PFSK-1 (cell line): ENCODE data around the gene MTG1.

Experiments
- POLR2AphosphoS5 ChIP-seq: IDR thresholded peaks from 2 replicates; pipeline ENCODE4 v1.6.1; 2012; ENCODE audit warnings: low read depth, mild to moderate bottlenecking, control low read depth, low read length, moderate library complexity
- SIN3A ChIP-seq: IDR thresholded peaks from 2 replicates; pipeline ENCODE4 v1.6.1; 2012; ENCODE audit warnings: mild to moderate bottlenecking, low read length, moderate library complexity, borderline replicate concordance; ENCODE audit not compliant: insufficient read depth
- TAF1 ChIP-seq: IDR thresholded peaks from 2 replicates; pipeline ENCODE4 v1.6.1; 2012; ENCODE audit warnings: low read length, control low read depth, borderline replicate concordance; ENCODE audit not compliant: insufficient read depth
- TF ChIP-seq, protein P1 (sequence below), 2 experiments: IDR thresholded peaks; 2 replicates each; pipeline versions ENCODE4 v1.6.1 to v1.8.0; 2011 to 2012; ENCODE audit warnings: low read depth in 2 of 2, low read length in 2 of 2, control low read depth in 1 of 2, inconsistent platforms in 1 of 2, mild to moderate bottlenecking in 1 of 2, moderate library complexity in 1 of 2; ENCODE audit not compliant: insufficient read depth in 1 of 2

DNA sequence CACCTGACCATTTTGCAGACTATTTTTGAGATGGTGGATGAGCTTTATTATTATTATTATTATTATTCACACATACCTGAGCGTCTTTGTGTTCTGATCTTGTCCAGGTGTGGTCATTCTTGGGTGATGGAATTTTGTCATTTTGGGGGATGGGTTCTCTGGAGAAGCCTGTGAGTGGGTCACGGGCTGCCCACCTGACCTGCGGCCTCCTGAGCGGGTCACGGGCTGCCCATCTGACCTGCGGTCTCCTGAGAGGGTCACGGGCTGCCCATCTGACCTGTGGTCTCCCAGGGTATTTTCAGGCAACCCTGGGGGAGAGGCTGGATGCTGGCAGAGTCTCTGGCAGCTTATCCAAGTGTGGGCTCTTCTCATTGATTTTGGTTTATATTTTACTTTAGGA is 67.1 kb downstream of the MTG1 start:
- TF ChIP-seq TAF1 (no peak), POLR2AphosphoS5 (no peak), SIN3A (no peak)
- TF ChIP-seq, protein P1, sequence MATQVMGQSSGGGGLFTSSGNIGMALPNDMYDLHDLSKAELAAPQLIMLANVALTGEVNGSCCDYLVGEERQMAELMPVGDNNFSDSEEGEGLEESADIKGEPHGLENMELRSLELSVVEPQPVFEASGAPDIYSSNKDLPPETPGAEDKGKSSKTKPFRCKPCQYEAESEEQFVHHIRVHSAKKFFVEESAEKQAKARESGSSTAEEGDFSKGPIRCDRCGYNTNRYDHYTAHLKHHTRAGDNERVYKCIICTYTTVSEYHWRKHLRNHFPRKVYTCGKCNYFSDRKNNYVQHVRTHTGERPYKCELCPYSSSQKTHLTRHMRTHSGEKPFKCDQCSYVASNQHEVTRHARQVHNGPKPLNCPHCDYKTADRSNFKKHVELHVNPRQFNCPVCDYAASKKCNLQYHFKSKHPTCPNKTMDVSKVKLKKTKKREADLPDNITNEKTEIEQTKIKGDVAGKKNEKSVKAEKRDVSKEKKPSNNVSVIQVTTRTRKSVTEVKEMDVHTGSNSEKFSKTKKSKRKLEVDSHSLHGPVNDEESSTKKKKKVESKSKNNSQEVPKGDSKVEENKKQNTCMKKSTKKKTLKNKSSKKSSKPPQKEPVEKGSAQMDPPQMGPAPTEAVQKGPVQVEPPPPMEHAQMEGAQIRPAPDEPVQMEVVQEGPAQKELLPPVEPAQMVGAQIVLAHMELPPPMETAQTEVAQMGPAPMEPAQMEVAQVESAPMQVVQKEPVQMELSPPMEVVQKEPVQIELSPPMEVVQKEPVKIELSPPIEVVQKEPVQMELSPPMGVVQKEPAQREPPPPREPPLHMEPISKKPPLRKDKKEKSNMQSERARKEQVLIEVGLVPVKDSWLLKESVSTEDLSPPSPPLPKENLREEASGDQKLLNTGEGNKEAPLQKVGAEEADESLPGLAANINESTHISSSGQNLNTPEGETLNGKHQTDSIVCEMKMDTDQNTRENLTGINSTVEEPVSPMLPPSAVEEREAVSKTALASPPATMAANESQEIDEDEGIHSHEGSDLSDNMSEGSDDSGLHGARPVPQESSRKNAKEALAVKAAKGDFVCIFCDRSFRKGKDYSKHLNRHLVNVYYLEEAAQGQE (IDR thresholded peaks at IDR 0.05; ENCODE audit: insufficient read depth in 1 of 2, low read depth in 2 of 2, low read length in 2 of 2): no peak
